Liver (tissue), 3 donors: Measurements from ENCODE around the gene SPTBN1.

Source experiments
- FOXA1 ChIP-seq: IDR thresholded peaks from 2 replicates; pipeline ENCODE4 v1.6.1; 2016; ENCODE audit warnings: antibody characterized with exemption
- RXRA ChIP-seq, 2 donors: IDR thresholded peaks; 2 replicates each; pipeline ENCODE4 v1.6.1; 2017 to 2018; ENCODE audit warnings: antibody characterized with exemption in 2 of 2, mild to moderate bottlenecking in 1 of 2
- YY1 ChIP-seq: IDR thresholded peaks from 2 replicates; pipeline ENCODE4 v1.6.1; 2016; ENCODE audit warnings: antibody characterized with exemption, mild to moderate bottlenecking
- TF ChIP-seq, protein P1 (sequence below): fragments of 150-350 bp; IDR thresholded peaks from 2 replicates; pipeline ENCODE4 v1.5.1; 2017; ENCODE audit warnings: improper control_type of control experiment, low read depth, low read length; ENCODE audit not compliant: missing input control
- donor health status: healthy.
- donor health status: healthy.

DNA sequence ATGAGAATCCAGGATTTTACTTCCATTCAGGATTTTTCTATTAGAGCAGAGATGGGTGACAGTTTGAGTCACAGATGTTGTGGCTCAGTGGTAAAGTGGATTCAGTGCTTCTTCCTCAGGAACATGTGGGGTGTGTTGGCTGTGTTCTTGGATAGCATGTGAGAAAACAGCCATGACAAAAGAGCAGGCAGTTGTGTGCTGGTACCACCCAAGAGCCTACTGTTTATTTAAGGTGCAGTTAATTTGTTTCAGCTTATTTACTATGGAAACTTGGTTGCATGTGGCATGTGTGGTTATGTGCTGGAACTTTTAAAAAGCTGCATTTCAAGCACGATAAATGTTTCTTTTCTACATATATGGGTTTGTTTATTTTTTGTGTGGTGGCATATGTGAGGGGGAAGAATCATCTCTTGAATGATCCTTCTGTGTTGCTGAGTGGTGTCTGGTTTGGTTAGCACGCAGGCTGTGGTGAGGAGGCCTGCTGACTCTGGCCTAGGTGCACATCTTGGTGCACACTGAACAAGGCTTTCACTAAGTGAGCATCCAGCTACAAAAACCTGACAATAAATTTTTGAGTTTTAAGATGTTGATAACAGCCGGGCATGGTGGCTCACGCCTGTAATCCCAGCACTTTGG lies 67.3 kb downstream of the SPTBN1 start:
- TF ChIP-seq, protein P1, sequence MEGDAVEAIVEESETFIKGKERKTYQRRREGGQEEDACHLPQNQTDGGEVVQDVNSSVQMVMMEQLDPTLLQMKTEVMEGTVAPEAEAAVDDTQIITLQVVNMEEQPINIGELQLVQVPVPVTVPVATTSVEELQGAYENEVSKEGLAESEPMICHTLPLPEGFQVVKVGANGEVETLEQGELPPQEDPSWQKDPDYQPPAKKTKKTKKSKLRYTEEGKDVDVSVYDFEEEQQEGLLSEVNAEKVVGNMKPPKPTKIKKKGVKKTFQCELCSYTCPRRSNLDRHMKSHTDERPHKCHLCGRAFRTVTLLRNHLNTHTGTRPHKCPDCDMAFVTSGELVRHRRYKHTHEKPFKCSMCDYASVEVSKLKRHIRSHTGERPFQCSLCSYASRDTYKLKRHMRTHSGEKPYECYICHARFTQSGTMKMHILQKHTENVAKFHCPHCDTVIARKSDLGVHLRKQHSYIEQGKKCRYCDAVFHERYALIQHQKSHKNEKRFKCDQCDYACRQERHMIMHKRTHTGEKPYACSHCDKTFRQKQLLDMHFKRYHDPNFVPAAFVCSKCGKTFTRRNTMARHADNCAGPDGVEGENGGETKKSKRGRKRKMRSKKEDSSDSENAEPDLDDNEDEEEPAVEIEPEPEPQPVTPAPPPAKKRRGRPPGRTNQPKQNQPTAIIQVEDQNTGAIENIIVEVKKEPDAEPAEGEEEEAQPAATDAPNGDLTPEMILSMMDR: no peak
- TF ChIP-seq FOXA1 (no peak), YY1 (no peak), RXRA (IDR thresholded peaks at IDR 0.05) (no peak)
